H9 (cell line): ENCODE measurements around the gene ARSI. TPM values are rescaled to one million over a fixed set of nuclear protein-coding genes. Genes with fewer than 3 reads are reported as not detected.

ENCODE experiments used
- DNase-seq: peaks from one replicate; pipeline ENCODE4 v3.0.0-alpha.2; 2017
- H2AFZ ChIP-seq: one replicate; pipeline ENCODE4 v1.6.1; 2013; ENCODE audit warnings: mild to moderate bottlenecking, low read length, control low read depth, moderate library complexity
- H2AK5ac ChIP-seq: 2 replicates; pipeline ENCODE4 v1.6.1; 2013; ENCODE audit warnings: low read length, control low read depth, mixed read lengths; ENCODE audit not compliant: insufficient read length
- H2BK120ac ChIP-seq: one replicate; pipeline ENCODE4 v1.6.1; 2013; ENCODE audit warnings: low read depth, mild to moderate bottlenecking, low read length, control low read depth, inconsistent platforms; ENCODE audit not compliant: poor library complexity, severe bottlenecking
- H2BK12ac ChIP-seq: 2 replicates; pipeline ENCODE4 v1.6.1; 2013; ENCODE audit warnings: low read length, control low read depth, mixed read lengths, low read depth; ENCODE audit not compliant: insufficient read length
- H2BK15ac ChIP-seq: 2 replicates; pipeline ENCODE4 v1.6.1; 2013; ENCODE audit warnings: low read depth, low read length, control low read depth
- H2BK20ac ChIP-seq: one replicate; pipeline ENCODE4 v1.6.1; 2013; ENCODE audit warnings: low read depth, mild to moderate bottlenecking, low read length, control low read depth, inconsistent platforms; ENCODE audit not compliant: poor library complexity, severe bottlenecking
- H2BK5ac ChIP-seq: 2 replicates; pipeline ENCODE4 v1.6.1; 2013; ENCODE audit warnings: low read length, control low read depth, mixed read lengths; ENCODE audit not compliant: insufficient read length
- H3K14ac ChIP-seq: 2 replicates; pipeline ENCODE4 v1.6.1; 2013; ENCODE audit warnings: low read length, control low read depth; ENCODE audit not compliant: insufficient read depth
- H3K18ac ChIP-seq: 2 replicates; pipeline ENCODE4 v1.6.1; 2013; ENCODE audit warnings: low read depth, mild to moderate bottlenecking, mixed read lengths, low read length, control low read depth; ENCODE audit not compliant: insufficient read length
- H3K23ac ChIP-seq: 2 replicates; pipeline ENCODE4 v1.6.1; 2013; ENCODE audit warnings: low read length, control low read depth, mixed read lengths, low read depth; ENCODE audit not compliant: insufficient read length
- H3K23me2 ChIP-seq: 2 replicates; pipeline ENCODE4 v1.6.1; 2013; ENCODE audit warnings: low read depth, mild to moderate bottlenecking, mixed read lengths, low read length, control low read depth; ENCODE audit not compliant: insufficient read length, poor library complexity, severe bottlenecking
- H3K27ac ChIP-seq: 2 replicates; pipeline ENCODE4 v1.5.1; 2013; ENCODE audit warnings: low read length, control low read depth, mixed read lengths, low read depth; ENCODE audit not compliant: insufficient read length
- H3K27me3 ChIP-seq: 2 replicates; pipeline ENCODE4 v1.6.1; 2013; ENCODE audit warnings: low read length, control low read depth, inconsistent platforms; ENCODE audit not compliant: insufficient read depth
- H3K4ac ChIP-seq: 2 replicates; pipeline ENCODE4 v1.6.1; 2013; ENCODE audit warnings: low read depth, mild to moderate bottlenecking, control low read depth, inconsistent platforms, low read length, moderate library complexity
- H3K4me1 ChIP-seq: 2 replicates; pipeline ENCODE4 v1.6.1; 2013; ENCODE audit warnings: low read length, control low read depth, inconsistent platforms; ENCODE audit not compliant: insufficient read depth
- H3K4me2 ChIP-seq: 2 replicates; pipeline ENCODE4 v1.6.1; 2013; ENCODE audit warnings: low read length, control low read depth, mixed read lengths; ENCODE audit not compliant: insufficient read length, insufficient read depth
- H3K56ac ChIP-seq: 2 replicates; pipeline ENCODE4 v1.6.1; 2013; ENCODE audit warnings: low read depth, mild to moderate bottlenecking, mixed read lengths, low read length, control low read depth; ENCODE audit not compliant: insufficient read length
- H3K79me1 ChIP-seq: 2 replicates; pipeline ENCODE4 v1.6.1; 2013; ENCODE audit warnings: low read depth, mild to moderate bottlenecking, moderate library complexity, low read length, control low read depth, inconsistent platforms; ENCODE audit not compliant: insufficient read depth, poor library complexity, severe bottlenecking
- H3K79me2 ChIP-seq: 2 replicates; pipeline ENCODE4 v1.6.1; 2013; ENCODE audit warnings: low read length, control low read depth, inconsistent platforms; ENCODE audit not compliant: insufficient read depth
- H3K9ac ChIP-seq: 2 replicates; pipeline ENCODE4 v1.6.1; 2013; ENCODE audit warnings: low read length, control low read depth, mixed read lengths; ENCODE audit not compliant: insufficient read length; ENCODE audit errors: extremely low read depth
- H3K9me3 ChIP-seq: one replicate; pipeline ENCODE4 v1.6.1; 2013; ENCODE audit warnings: low read depth, low read length, inconsistent platforms; ENCODE audit not compliant: control insufficient read depth
- H3T11ph ChIP-seq: one replicate; pipeline ENCODE4 v1.6.1; 2013; ENCODE audit warnings: mild to moderate bottlenecking, low read length, control low read depth, inconsistent platforms
- H4K20me1 ChIP-seq: one replicate; pipeline ENCODE4 v1.6.1; 2013; ENCODE audit not compliant: control insufficient read depth, insufficient read length, insufficient read depth
- H4K5ac ChIP-seq: 2 replicates; pipeline ENCODE4 v1.6.1; 2013; ENCODE audit warnings: low read depth, mild to moderate bottlenecking, mixed read lengths, low read length, control low read depth; ENCODE audit not compliant: insufficient read length
- H4K8ac ChIP-seq: replicated peaks from 2 replicates; pipeline ENCODE4 v1.6.1; 2013; ENCODE audit warnings: low read length, control low read depth, mixed read lengths, low read depth; ENCODE audit not compliant: insufficient read length
- H4K91ac ChIP-seq: 2 replicates; pipeline ENCODE4 v1.6.1; 2013; ENCODE audit warnings: low read depth, mild to moderate bottlenecking, moderate library complexity, mixed read lengths, low read length, control low read depth; ENCODE audit not compliant: insufficient read length
- H3K27ac Mint-ChIP-seq, 3 experiments: 2 replicates in 2 of 3; 3 replicates in 1 of 3; pipeline ENCODE4 v1.8.0; 2020 to 2021; ENCODE audit warnings: mixed read lengths in 3 of 3, mild to moderate bottlenecking in 1 of 3, moderate library complexity in 1 of 3
- H3K27me3 Mint-ChIP-seq: 2 replicates; pipeline ENCODE4 v1.8.0; 2021; ENCODE audit warnings: low read depth, mild to moderate bottlenecking, moderate library complexity, mixed read lengths
- H3K36me3 Mint-ChIP-seq, 3 experiments: 2 replicates in 2 of 3; 3 replicates in 1 of 3; pipeline ENCODE4 v1.8.0; 2020 to 2021; ENCODE audit warnings: low read depth in 3 of 3, mixed read lengths in 3 of 3; ENCODE audit not compliant: insufficient read depth in 1 of 3
- H3K4me1 Mint-ChIP-seq, 2 experiments: 2 replicates each; pipeline ENCODE4 v1.8.0; 2020; ENCODE audit warnings: mixed read lengths in 2 of 2
- H3K4me3 Mint-ChIP-seq, 2 experiments: 2 replicates in 1 of 2; 3 replicates in 1 of 2; pipeline ENCODE4 v1.8.0; 2020 to 2021; ENCODE audit warnings: mild to moderate bottlenecking in 2 of 2, mixed read lengths in 2 of 2, moderate library complexity in 1 of 2
- H3K9me3 Mint-ChIP-seq, 2 experiments: 2 replicates in 1 of 2; 3 replicates in 1 of 2; pipeline ENCODE4 v1.8.0; 2020; ENCODE audit warnings: mild to moderate bottlenecking in 2 of 2, mixed read lengths in 2 of 2, moderate library complexity in 1 of 2
- WGBS: extraction: QIAGEN DNeasy Blood & Tissue Kit; methylation state at CpG from one replicate; pipeline ENCODE4 v1.1.7; 2013; ENCODE audit warnings: missing lambda C conversion rate, low lambda C conversion rate, mixed read lengths; ENCODE audit not compliant: insufficient read length; ENCODE audit errors: extremely low coverage; 5-methylcytosine and 5-hydroxymethylcytosine counted together
- total RNA-seq: library from RNA; stranded (reverse); gene quantifications from 2 replicates; pipeline ENCODE4 v1.2.1, GENCODE V29; 2021
- TF ChIP-seq, protein P1 (sequence below): fragments of 200-600 bp; sonication (generic); conservative IDR thresholded peaks from 3 replicates; pipeline ENCODE4 v1.8.0; 2021; ENCODE audit warnings: antibody characterized with exemption, mild to moderate bottlenecking

ARSI gene
- total RNA-seq, 1 experiment from 2014 or later = 1.7 TPM

DNA sequence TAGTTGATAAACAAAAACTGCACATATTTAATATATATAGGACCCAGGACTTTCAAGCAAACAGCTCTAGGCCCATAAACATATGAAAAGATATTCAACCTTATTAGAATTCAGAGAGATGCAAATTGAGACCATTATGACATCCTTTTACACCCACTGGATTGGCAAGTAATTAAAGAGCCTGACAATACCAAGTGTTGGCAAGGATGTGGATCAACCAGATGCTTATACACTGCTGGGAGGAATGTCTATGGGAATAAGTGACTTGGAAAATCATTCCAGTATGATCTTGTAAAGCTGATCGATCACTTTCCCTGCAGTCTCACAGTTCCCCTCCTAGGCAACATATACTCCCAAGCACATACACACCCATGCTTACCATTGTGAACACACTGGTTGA, 39.3 kb upstream of the ARSI start:
- no peak overlapping the region for H2BK20ac ChIP-seq
- no peaks in the 10 kb centered on the region for H3K27me3 ChIP-seq
- no peak overlapping the region for H2BK15ac ChIP-seq
- H3K4me1 ChIP-seq = no peaks in the 10 kb centered on the region
- peaks cover 0 to 10% of the 10 kb centered on the region in 2 experiments; a peak in 2 of 4 replicates for H3K4me1 Mint-ChIP-seq
- no peak overlapping the region for H3K4me3 Mint-ChIP-seq
- no peak overlapping the region for H2BK120ac ChIP-seq
- H2BK12ac ChIP-seq = no peak overlapping the region
- TF ChIP-seq, protein P1, sequence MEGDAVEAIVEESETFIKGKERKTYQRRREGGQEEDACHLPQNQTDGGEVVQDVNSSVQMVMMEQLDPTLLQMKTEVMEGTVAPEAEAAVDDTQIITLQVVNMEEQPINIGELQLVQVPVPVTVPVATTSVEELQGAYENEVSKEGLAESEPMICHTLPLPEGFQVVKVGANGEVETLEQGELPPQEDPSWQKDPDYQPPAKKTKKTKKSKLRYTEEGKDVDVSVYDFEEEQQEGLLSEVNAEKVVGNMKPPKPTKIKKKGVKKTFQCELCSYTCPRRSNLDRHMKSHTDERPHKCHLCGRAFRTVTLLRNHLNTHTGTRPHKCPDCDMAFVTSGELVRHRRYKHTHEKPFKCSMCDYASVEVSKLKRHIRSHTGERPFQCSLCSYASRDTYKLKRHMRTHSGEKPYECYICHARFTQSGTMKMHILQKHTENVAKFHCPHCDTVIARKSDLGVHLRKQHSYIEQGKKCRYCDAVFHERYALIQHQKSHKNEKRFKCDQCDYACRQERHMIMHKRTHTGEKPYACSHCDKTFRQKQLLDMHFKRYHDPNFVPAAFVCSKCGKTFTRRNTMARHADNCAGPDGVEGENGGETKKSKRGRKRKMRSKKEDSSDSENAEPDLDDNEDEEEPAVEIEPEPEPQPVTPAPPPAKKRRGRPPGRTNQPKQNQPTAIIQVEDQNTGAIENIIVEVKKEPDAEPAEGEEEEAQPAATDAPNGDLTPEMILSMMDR = no peak
- no peak overlapping the region for H4K5ac ChIP-seq
- DNase-seq = no peak
- no peak overlapping the region for H2AFZ ChIP-seq
- no peaks in the 10 kb centered on the region for H4K20me1 ChIP-seq
- no peak overlapping the region for H4K8ac ChIP-seq
- no peak overlapping the region for H3K4ac ChIP-seq
- no peak overlapping the region for H3K56ac ChIP-seq
- H3K27ac ChIP-seq = no peak overlapping the region
- H3K9me3 Mint-ChIP-seq = no peaks in the 10 kb centered on the region; a peak in 1 of 5 replicates
- H3K9ac ChIP-seq = no peak overlapping the region
- no peak overlapping the region for H3T11ph ChIP-seq
- H3K79me2 ChIP-seq = no peaks in the 10 kb centered on the region
- H3K23ac ChIP-seq = no peak overlapping the region
- H3K18ac ChIP-seq = no peak overlapping the region
- no peak overlapping the region for H3K27ac Mint-ChIP-seq
- H3K4me2 ChIP-seq = no peak overlapping the region
- H3K36me3 Mint-ChIP-seq = no peaks in the 10 kb centered on the region
- no peaks in the 10 kb centered on the region for H3K23me2 ChIP-seq
- H2AK5ac ChIP-seq = no peak overlapping the region
- H3K14ac ChIP-seq = no peak overlapping the region
- H3K79me1 ChIP-seq = no peaks in the 10 kb centered on the region
- no peaks in the 10 kb centered on the region; the same call in 1 of the 2 replicates for H3K27me3 Mint-ChIP-seq
- H2BK5ac ChIP-seq = no peak overlapping the region
- no peak overlapping the region for H4K91ac ChIP-seq
- WGBS = no CpG with 5 or more reads among the region's 1 CpG
- H3K9me3 ChIP-seq = no peaks in the 10 kb centered on the region
